GM10266 (cell line): ENCODE data around the gene FRAS1.

ENCODE experiments used
- DNase-seq: peaks from one replicate; pipeline ENCODE4 v3.0.0; 2012; ENCODE audit errors: extremely low spot score
- CTCF ChIP-seq: IDR thresholded peaks from 2 replicates; pipeline ENCODE4 v1.5.1; 2012; ENCODE audit warnings: mild to moderate bottlenecking, low read depth; ENCODE audit not compliant: control insufficient read depth, insufficient read depth; ENCODE audit errors: missing control alignments

FRAS1 gene

GRCh38 chr4:78362310-78362709 lies 305.2 kb downstream of the FRAS1 start:
- TF ChIP-seq CTCF = no peak
- DNase-seq = no peak

- no peak for TF ChIP-seq CTCF
- DNase-seq = no peak
These were observed 306.0 kb downstream of the FRAS1 start for GRCh38 chr4:78363031-78363570.

GRCh38 chr4:78369679-78370078 lies 312.6 kb downstream of the FRAS1 start:
- no peak for TF ChIP-seq CTCF
- DNase-seq = no peak

- no peak for DNase-seq
- no peak for TF ChIP-seq CTCF
These were observed 313.7 kb downstream of the FRAS1 start for GRCh38 chr4:78370631-78371372.

- DNase-seq = no peak
- TF ChIP-seq CTCF = no peak
These were observed 315.3 kb downstream of the FRAS1 start for GRCh38 chr4:78372355-78372988.

GRCh38 chr4:78377555-78377954 lies 320.4 kb downstream of the FRAS1 start:
- no peak for TF ChIP-seq CTCF
- no peak for DNase-seq

GRCh38 chr4:78379040-78379439 lies 321.9 kb downstream of the FRAS1 start:
- no peak for TF ChIP-seq CTCF
- no peak for DNase-seq
